ENCODE measurements around the gene ZSCAN25. TPM values are rescaled to one million over a fixed set of nuclear protein-coding genes. Genes with fewer than 3 reads are reported as not detected.

Gene ZSCAN25
- total RNA-seq, 4 donors from 2014 or later: 10.9 to 26.5 (median 18.4) TPM

- H3K4me3 ChIP-seq: no peak overlapping the region
- no peak overlapping the region for H3K27ac ChIP-seq
- H3K9me3 ChIP-seq: no peaks in the 10 kb centered on the region
- 83 to 95% methylated on average over 8 of the region's 8 CpGs for WGBS, 2 donors (ENCODE audit: low coverage in 1 of 2)
- TF ChIP-seq POLR2AphosphoS5 (IDR thresholded peaks at IDR 0.05) (no peak), EP300 (IDR thresholded peaks at IDR 0.05) (no peak), POLR2A (IDR thresholded peaks at IDR 0.05) (no peak), CTCF (IDR thresholded peaks at IDR 0.05) (no peak)
- no peak for ATAC-seq
- peaks cover 0 to 19% of the 10 kb centered on the region in 2 donors for H3K36me3 ChIP-seq
- no peaks in the 10 kb centered on the region for H3K27me3 ChIP-seq
- no peaks in the 10 kb centered on the region for H3K4me1 ChIP-seq
Observed at GRCh38 chr7:99668541-99668940, 51.8 kb downstream of the ZSCAN25 start.

- H3K27me3 ChIP-seq: no peaks in the 10 kb centered on the region
- no peak overlapping the region for H3K4me3 ChIP-seq
- H3K36me3 ChIP-seq: peaks cover 0 to 12% of the 10 kb centered on the region in 2 donors
- no peak for TF ChIP-seq POLR2AphosphoS5 (IDR thresholded peaks at IDR 0.05)
- TF ChIP-seq POLR2A (IDR thresholded peaks at IDR 0.05): no peak
- no peak for TF ChIP-seq CTCF (IDR thresholded peaks at IDR 0.05)
- no peak for TF ChIP-seq EP300 (IDR thresholded peaks at IDR 0.05)
- WGBS, 2 donors (ENCODE audit: low coverage in 1 of 2): 89 to 92% methylated on average over 3 of the region's 3 CpGs
- H3K27ac ChIP-seq: no peak overlapping the region
- ATAC-seq: no peak
- no peaks in the 10 kb centered on the region for H3K9me3 ChIP-seq
- H3K4me1 ChIP-seq: no peaks in the 10 kb centered on the region
Observed at GRCh38 chr7:99669782-99670181, 53.0 kb downstream of the ZSCAN25 start.

- Histone ChIP-seq H3K27ac (no peak overlapping the region), H3K9me3 (no peaks in the 10 kb centered on the region), H3K36me3 (peaks cover 0 to 12% of the 10 kb centered on the region in 2 donors), H3K27me3 (no peaks in the 10 kb centered on the region), H3K4me1 (no peaks in the 10 kb centered on the region), H3K4me3 (no peak overlapping the region)
- TF ChIP-seq CTCF (IDR thresholded peaks at IDR 0.05) (no peak), POLR2A (IDR thresholded peaks at IDR 0.05) (no peak), POLR2AphosphoS5 (IDR thresholded peaks at IDR 0.05) (no peak), EP300 (IDR thresholded peaks at IDR 0.05) (no peak)
- ATAC-seq: no peak
- WGBS, 2 donors (ENCODE audit: low coverage in 1 of 2): 95 to 96% methylated on average over 4 to 6 of the region's 7 CpGs
Observed at GRCh38 chr7:99672573-99672972, 55.8 kb downstream of the ZSCAN25 start.

DNA sequence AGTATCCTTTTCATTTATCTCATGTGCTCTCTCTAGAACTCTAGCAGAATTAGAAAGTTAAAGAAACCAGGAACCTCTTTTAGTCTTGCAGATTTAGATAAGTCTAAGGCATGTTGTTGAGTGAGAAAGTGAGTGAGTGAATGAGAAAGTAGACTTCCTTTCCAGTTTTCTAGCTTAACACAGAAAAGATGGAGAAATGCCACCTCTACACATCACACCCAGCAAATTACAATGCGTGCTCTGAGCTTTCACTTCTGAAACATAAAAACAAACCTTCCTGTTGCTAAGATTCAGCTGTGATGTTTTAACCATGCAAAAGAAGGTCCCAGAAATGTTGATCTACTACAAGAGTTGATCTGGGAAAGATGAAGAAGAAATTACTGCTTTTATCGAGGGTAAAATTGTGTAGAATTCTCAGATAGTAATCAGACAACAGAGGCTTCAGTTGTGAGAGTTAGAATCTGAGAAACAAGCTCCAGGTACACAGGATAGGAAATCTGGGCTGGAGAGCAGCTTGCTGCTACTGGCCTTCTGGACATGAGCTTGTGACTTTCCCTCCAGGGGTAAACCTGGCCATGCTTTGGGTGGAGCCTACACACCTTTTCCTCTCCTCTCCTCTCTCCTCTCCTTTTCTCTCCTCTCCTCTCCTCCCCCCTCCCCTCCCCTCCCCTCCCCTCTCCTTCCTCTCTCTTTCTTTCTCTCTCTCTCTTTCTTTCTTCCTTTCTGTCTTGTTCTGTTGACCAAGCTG, 58.4 kb downstream of the ZSCAN25 start:
- 50 to 61% methylated on average over 2 of the region's 2 CpGs for WGBS, 2 donors (ENCODE audit: low coverage in 1 of 2)
- TF ChIP-seq CTCF (IDR thresholded peaks at IDR 0.05) (no peak), EP300 (IDR thresholded peaks at IDR 0.05) (no peak), POLR2AphosphoS5 (IDR thresholded peaks at IDR 0.05) (no peak), POLR2A (IDR thresholded peaks at IDR 0.05) (no peak)
- H3K27me3 ChIP-seq: no peaks in the 10 kb centered on the region
- no peak for ATAC-seq
- H3K36me3 ChIP-seq: peaks cover 0 to 12% of the 10 kb centered on the region in 2 donors
- peaks cover 0 to 4% (median 0%) of the 10 kb centered on the region in 3 donors for H3K4me1 ChIP-seq
- no peak overlapping the region for H3K27ac ChIP-seq
- H3K4me3 ChIP-seq: no peak overlapping the region
- H3K9me3 ChIP-seq: no peaks in the 10 kb centered on the region

Measured in gastroesophageal sphincter (tissue), 4 donors.